ENCODE measurements around the gene SDK1. TPM values are rescaled to one million over a fixed set of nuclear protein-coding genes. Genes with fewer than 3 reads are reported as not detected.

SDK1 gene
- total and polyA plus RNA-seq, 2 donors (not counting 3 experiments of a cell fraction or from before 2014, with no cell fraction given) = 1.6 to 3.9 TPM

DNA sequence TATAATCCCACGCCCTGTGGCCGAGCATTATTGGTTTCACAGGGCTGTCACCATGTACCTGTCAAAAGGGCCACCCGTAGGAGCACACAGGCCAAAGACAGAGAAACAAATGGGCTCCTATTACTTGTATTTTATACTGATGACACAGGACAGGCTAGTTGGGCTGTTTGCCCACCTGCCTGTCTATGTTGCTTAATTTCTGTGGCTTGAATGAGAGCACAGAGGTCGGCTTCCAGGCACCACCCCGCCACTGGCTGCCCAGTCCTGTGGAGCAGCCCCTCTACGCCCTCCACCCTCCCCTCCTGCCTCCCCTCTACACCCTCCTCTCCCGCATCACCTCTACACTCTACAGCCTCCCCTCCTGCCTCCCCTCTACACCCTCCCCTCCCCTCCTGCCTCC, 652.9 kb downstream of the SDK1 start:
- FAIRE-seq (no peak), DNase-seq (ENCODE audit: low read depth, low spot score) (no peak)
- H3K9ac ChIP-seq (replicated peaks; ENCODE audit: extremely low read depth, insufficient read depth, low read length) = no peak overlapping the region
- CTCF ChIA-PET = no interaction called here
- H3K9me3 ChIP-seq (replicated peaks; ENCODE audit: control insufficient read depth, insufficient read depth, low read length) = no peaks in the 10 kb centered on the region
- dilution Hi-C loops (cut with MboI; ENCODE audit: extremely low pct_ligation_motif_present, low sequenced_read_pairs) = no loop called here
- H2AFZ ChIP-seq (ENCODE audit: low read depth, low read length) = no peak overlapping the region
- H3K9me1 ChIP-seq (replicated peaks; ENCODE audit: control insufficient read depth, extremely low read depth, insufficient read depth, low read length) = no peaks in the 10 kb centered on the region
- TF ChIP-seq JUN (IDR thresholded peaks at IDR 0.05; ENCODE audit: borderline replicate concordance, insufficient read depth, insufficient read length, low read depth) (no peak), FOS (IDR thresholded peaks at IDR 0.05; ENCODE audit: borderline replicate concordance, insufficient read depth, low read length) (no peak), EZH2 (IDR thresholded peaks at IDR 0.05; ENCODE audit: borderline replicate concordance, low read depth, low read length, severe bottlenecking) (no peak), POLR2AphosphoS5 (IDR thresholded peaks at IDR 0.05; ENCODE audit: insufficient read depth, low read depth, low read length) (no peak), POLR2A (IDR thresholded peaks at IDR 0.05; ENCODE audit: low read depth, low read length) (no peak), MYC (IDR thresholded peaks at IDR 0.05; ENCODE audit: low read depth, low read length) (no peak), GATA2 (IDR thresholded peaks at IDR 0.05; ENCODE audit: insufficient read depth, insufficient read length, low read depth, low read length) (no peak)
- TF ChIP-seq, protein P1, sequence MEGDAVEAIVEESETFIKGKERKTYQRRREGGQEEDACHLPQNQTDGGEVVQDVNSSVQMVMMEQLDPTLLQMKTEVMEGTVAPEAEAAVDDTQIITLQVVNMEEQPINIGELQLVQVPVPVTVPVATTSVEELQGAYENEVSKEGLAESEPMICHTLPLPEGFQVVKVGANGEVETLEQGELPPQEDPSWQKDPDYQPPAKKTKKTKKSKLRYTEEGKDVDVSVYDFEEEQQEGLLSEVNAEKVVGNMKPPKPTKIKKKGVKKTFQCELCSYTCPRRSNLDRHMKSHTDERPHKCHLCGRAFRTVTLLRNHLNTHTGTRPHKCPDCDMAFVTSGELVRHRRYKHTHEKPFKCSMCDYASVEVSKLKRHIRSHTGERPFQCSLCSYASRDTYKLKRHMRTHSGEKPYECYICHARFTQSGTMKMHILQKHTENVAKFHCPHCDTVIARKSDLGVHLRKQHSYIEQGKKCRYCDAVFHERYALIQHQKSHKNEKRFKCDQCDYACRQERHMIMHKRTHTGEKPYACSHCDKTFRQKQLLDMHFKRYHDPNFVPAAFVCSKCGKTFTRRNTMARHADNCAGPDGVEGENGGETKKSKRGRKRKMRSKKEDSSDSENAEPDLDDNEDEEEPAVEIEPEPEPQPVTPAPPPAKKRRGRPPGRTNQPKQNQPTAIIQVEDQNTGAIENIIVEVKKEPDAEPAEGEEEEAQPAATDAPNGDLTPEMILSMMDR (IDR thresholded peaks at IDR 0.05; ENCODE audit: extremely low read depth in 1 of 2, insufficient read depth in 1 of 2, low read depth in 1 of 2, low read length in 2 of 2) = no peak
- TF ChIP-seq, protein P2, sequence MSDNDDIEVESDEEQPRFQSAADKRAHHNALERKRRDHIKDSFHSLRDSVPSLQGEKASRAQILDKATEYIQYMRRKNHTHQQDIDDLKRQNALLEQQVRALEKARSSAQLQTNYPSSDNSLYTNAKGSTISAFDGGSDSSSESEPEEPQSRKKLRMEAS (IDR thresholded peaks at IDR 0.05; ENCODE audit: insufficient read depth, insufficient read length) = no peak
- BruUV-seq (replicated peaks) = no TSS peak
- H3K36me3 ChIP-seq (ENCODE audit: control insufficient read depth in 2 of 2, extremely low read depth in 1 of 2, insufficient read depth in 2 of 2, low read length in 2 of 2) = no peaks in the 10 kb centered on the region
- intact Hi-C loops (cut with micrococcal nuclease) = no loop called here
- no peaks in the 10 kb centered on the region for H3K79me2 ChIP-seq (ENCODE audit: control insufficient read depth, insufficient read depth, low read length)
- POLR2A ChIA-PET = no interaction called here
- H3K27ac ChIP-seq (ENCODE audit: insufficient read depth, low read depth, low read length) = no peak overlapping the region
- no peak overlapping the region for H3K4me3 ChIP-seq (replicated peaks in 1 of 3; ENCODE audit: insufficient read depth in 1 of 3, low read depth in 1 of 3, low read length in 3 of 3)
- H3K27me3 ChIP-seq (ENCODE audit: control insufficient read depth in 2 of 2, insufficient read depth in 2 of 2, low read length in 2 of 2) = no peaks in the 10 kb centered on the region
- H3K4me2 ChIP-seq (ENCODE audit: insufficient read depth, low read length) = no peak overlapping the region
- H3K4me1 ChIP-seq (ENCODE audit: control insufficient read depth, extremely low read depth, insufficient read depth, low read length) = peaks cover 4% of the 10 kb centered on the region
- no peaks in the 10 kb centered on the region for H4K20me1 ChIP-seq (replicated peaks; ENCODE audit: control insufficient read depth, extremely low read depth, insufficient read depth, low read length)

Measured in endothelial cell of umbilical vein (primary cell).